Memory B cell (primary cell): Measurements from ENCODE around the gene CACNA1I.
A peak's percentile ranks its signal among the peaks of the same experiment; 100 is the strongest.

ENCODE experiments used
- ATAC-seq: fragments of 150-1000 bp; cut with Tn5 transposase; 2 replicates; pipeline ENCODE4 v1.10.0; 2021; ENCODE audit warnings: low read depth, mild to moderate bottlenecking, moderate library complexity
- DNase-seq, 2 donors: peaks; one replicate each; pipeline ENCODE4 v3.0.0; 2022; ENCODE audit warnings: low spot score in 2 of 2
- H3K27ac Mint-ChIP-seq: one replicate; pipeline ENCODE4 v1.8.0; 2022; ENCODE audit warnings: mild to moderate bottlenecking, moderate library complexity, mixed read lengths
- H3K27me3 Mint-ChIP-seq: one replicate; pipeline ENCODE4 v1.8.0; 2022; ENCODE audit warnings: mixed read lengths
- H3K36me3 Mint-ChIP-seq: one replicate; pipeline ENCODE4 v1.8.0; 2022; ENCODE audit warnings: mild to moderate bottlenecking, mixed read lengths
- H3K4me1 Mint-ChIP-seq: one replicate; pipeline ENCODE4 v1.8.0; 2022; ENCODE audit warnings: mixed read lengths
- H3K4me3 Mint-ChIP-seq: one replicate; pipeline ENCODE4 v1.8.0; 2022; ENCODE audit warnings: mild to moderate bottlenecking, moderate library complexity, mixed read lengths
- H3K9me3 Mint-ChIP-seq: one replicate; pipeline ENCODE4 v1.8.0; 2022; ENCODE audit warnings: mixed read lengths

The CACNA1I gene

GRCh38 chr22:39685336-39686177 is 115.0 kb downstream of the CACNA1I start:
- ATAC-seq: peak; percentile 43
- Mint-ChIP-seq H3K27ac (no peak overlapping the region), H3K36me3 (no peaks in the 10 kb centered on the region), H3K4me3 (no peak overlapping the region), H3K9me3 (no peaks in the 10 kb centered on the region), H3K4me1 (peaks cover 6% of the 10 kb centered on the region), H3K27me3 (peaks cover 40% of the 10 kb centered on the region)
- DNase-seq: no peak

- ATAC-seq (no peak), DNase-seq (no peak)
- peaks cover 8% of the 10 kb centered on the region for H3K4me1 Mint-ChIP-seq
- no peak overlapping the region for H3K27ac Mint-ChIP-seq
- peaks cover 43% of the 10 kb centered on the region for H3K27me3 Mint-ChIP-seq
- no peaks in the 10 kb centered on the region for H3K9me3 Mint-ChIP-seq
- H3K4me3 Mint-ChIP-seq: peak overlapping the region; percentile 53
- H3K36me3 Mint-ChIP-seq: no peaks in the 10 kb centered on the region
These were observed 115.6 kb downstream of the CACNA1I start for GRCh38 chr22:39686178-39686620.

- H3K9me3 Mint-ChIP-seq: no peaks in the 10 kb centered on the region
- H3K4me3 Mint-ChIP-seq: no peak overlapping the region
- H3K4me1 Mint-ChIP-seq: peaks cover 8% of the 10 kb centered on the region
- DNase-seq: no peak
- no peak overlapping the region for H3K27ac Mint-ChIP-seq
- H3K27me3 Mint-ChIP-seq: peaks cover 41% of the 10 kb centered on the region
- no peak for ATAC-seq
- no peaks in the 10 kb centered on the region for H3K36me3 Mint-ChIP-seq
These were observed 116.4 kb downstream of the CACNA1I start for GRCh38 chr22:39686776-39687525.

- no peak overlapping the region for H3K27ac Mint-ChIP-seq
- H3K9me3 Mint-ChIP-seq: no peaks in the 10 kb centered on the region
- H3K4me3 Mint-ChIP-seq: no peak overlapping the region
- no peak for DNase-seq
- H3K36me3 Mint-ChIP-seq: no peaks in the 10 kb centered on the region
- H3K27me3 Mint-ChIP-seq: peaks cover 34% of the 10 kb centered on the region
- peaks cover 10% of the 10 kb centered on the region for H3K4me1 Mint-ChIP-seq
- ATAC-seq: no peak
These were observed 117.7 kb downstream of the CACNA1I start for GRCh38 chr22:39688186-39688785.

- Mint-ChIP-seq H3K9me3 (no peaks in the 10 kb centered on the region), H3K36me3 (peaks cover 2% of the 10 kb centered on the region), H3K27me3 (peaks cover 30% of the 10 kb centered on the region), H3K4me3 (no peak overlapping the region), H3K4me1 (peaks cover 9% of the 10 kb centered on the region), H3K27ac (no peak overlapping the region)
- DNase-seq: no peak
- ATAC-seq: no peak
These were observed 118.9 kb downstream of the CACNA1I start for GRCh38 chr22:39689421-39689820.

- DNase-seq: no peak
- H3K27me3 Mint-ChIP-seq: peaks cover 29% of the 10 kb centered on the region
- ATAC-seq: peak; percentile 29
- H3K27ac Mint-ChIP-seq: no peak overlapping the region
- H3K36me3 Mint-ChIP-seq: peaks cover 3% of the 10 kb centered on the region
- H3K4me1 Mint-ChIP-seq: peaks cover 9% of the 10 kb centered on the region
- H3K4me3 Mint-ChIP-seq: peak overlapping the region; percentile 9
- H3K9me3 Mint-ChIP-seq: no peaks in the 10 kb centered on the region
These were observed 120.5 kb downstream of the CACNA1I start for GRCh38 chr22:39690881-39691605.

GRCh38 chr22:39693943-39694500 is 123.5 kb downstream of the CACNA1I start:
- no peak for DNase-seq
- Mint-ChIP-seq H3K4me3 (no peak overlapping the region), H3K9me3 (no peaks in the 10 kb centered on the region), H3K27ac (peak overlapping the region; percentile 0), H3K27me3 (peaks cover 20% of the 10 kb centered on the region), H3K36me3 (peaks cover 3% of the 10 kb centered on the region), H3K4me1 (peaks cover 9% of the 10 kb centered on the region)
- no peak for ATAC-seq

- H3K9me3 Mint-ChIP-seq: no peaks in the 10 kb centered on the region
- DNase-seq (no peak), ATAC-seq (no peak)
- peaks cover 17% of the 10 kb centered on the region for H3K27me3 Mint-ChIP-seq
- H3K4me3 Mint-ChIP-seq: no peak overlapping the region
- H3K27ac Mint-ChIP-seq: no peak overlapping the region
- peaks cover 6% of the 10 kb centered on the region for H3K4me1 Mint-ChIP-seq
- peaks cover 3% of the 10 kb centered on the region for H3K36me3 Mint-ChIP-seq
These were observed 127.4 kb downstream of the CACNA1I start for GRCh38 chr22:39697790-39698430.

- H3K4me1 Mint-ChIP-seq: no peaks in the 10 kb centered on the region
- ATAC-seq: no peak
These were observed 129.2 kb downstream of the CACNA1I start for GRCh38 chr22:39699631-39700360.

GRCh38 chr22:39700565-39700964 is 130.0 kb downstream of the CACNA1I start:
- no peak overlapping the region for H3K27ac Mint-ChIP-seq
- no peaks in the 10 kb centered on the region for H3K4me1 Mint-ChIP-seq
- DNase-seq: no peak
- no peak for ATAC-seq
- no peak overlapping the region for H3K4me3 Mint-ChIP-seq
- no peaks in the 10 kb centered on the region for H3K36me3 Mint-ChIP-seq
- peaks cover 15% of the 10 kb centered on the region for H3K27me3 Mint-ChIP-seq
- no peaks in the 10 kb centered on the region for H3K9me3 Mint-ChIP-seq

More at GRCh38 chr22:39699631-39700360, 129.2 kb downstream of the CACNA1I start:
- H3K36me3 Mint-ChIP-seq: no peaks in the 10 kb centered on the region
- H3K27me3 Mint-ChIP-seq: peaks cover 15% of the 10 kb centered on the region
- no peaks in the 10 kb centered on the region for H3K9me3 Mint-ChIP-seq
- H3K4me3 Mint-ChIP-seq: no peak overlapping the region
- H3K27ac Mint-ChIP-seq: no peak overlapping the region
- DNase-seq: no peak

GRCh38 chr22:39703091-39703490 is 132.5 kb downstream of the CACNA1I start:
- DNase-seq: no peak
- H3K27ac Mint-ChIP-seq: no peak overlapping the region
- ATAC-seq: no peak
- H3K4me1 Mint-ChIP-seq: no peaks in the 10 kb centered on the region
- H3K4me3 Mint-ChIP-seq: no peak overlapping the region
- no peaks in the 10 kb centered on the region for H3K9me3 Mint-ChIP-seq
- no peaks in the 10 kb centered on the region for H3K36me3 Mint-ChIP-seq
- H3K27me3 Mint-ChIP-seq: peaks cover 12% of the 10 kb centered on the region

GRCh38 chr22:39703928-39704639 is 133.5 kb downstream of the CACNA1I start:
- Mint-ChIP-seq H3K27me3 (peaks cover 7% of the 10 kb centered on the region), H3K9me3 (no peaks in the 10 kb centered on the region), H3K4me1 (no peaks in the 10 kb centered on the region), H3K27ac (no peak overlapping the region), H3K36me3 (no peaks in the 10 kb centered on the region), H3K4me3 (no peak overlapping the region)
- no peak for ATAC-seq
- DNase-seq: no peak
